OCI-LY7 (cell line): Measurements from ENCODE around the gene SIDT1. TPM values are rescaled to one million over a fixed set of nuclear protein-coding genes. Genes with fewer than 3 reads are reported as not detected.

Experiments used
- BruUV-seq: library from RNA; stranded (reverse); fragments of 400-500 nt; replicated peaks from 2 replicates; lab custom pipeline; 2021; lab: Mats Ljungman, UMichigan
- CTCF ChIA-PET: fragments of 300-600 bp; sonication (Branson Sonifier 250); formaldehyde crosslinking; loops from one replicate; lab custom pipeline; 2022; ENCODE audit warnings: antibody characterized with exemption; ENCODE audit not compliant: unreplicated experiment; lab: Charles Lee
- POLR2A ChIA-PET: fragments of 300-600 bp; sonication (Branson Sonifier 250); formaldehyde crosslinking; loops from one replicate; lab custom pipeline; 2022; ENCODE audit warnings: antibody characterized with exemption; lab: Charles Lee
- DNase-seq: peaks from one replicate; pipeline ENCODE4 v3.0.0-alpha.2; 2015; ENCODE audit warnings: low spot score
- H2AFZ ChIP-seq: fragments of 200-600 bp; sonication (generic), shearing (Covaris generic); 2 replicates; pipeline ENCODE4 v1.6.1; 2014; ENCODE audit warnings: mild to moderate bottlenecking, antibody characterized with exemption, low read length, moderate library complexity
- H3K27ac ChIP-seq: fragments of 200-600 bp; sonication (generic); 2 replicates; pipeline ENCODE4 v1.5.1; 2014; ENCODE audit warnings: mixed run types, low read depth, mild to moderate bottlenecking, moderate library complexity, low read length, inconsistent platforms; ENCODE audit not compliant: poor library complexity, severe bottlenecking
- H3K36me3 ChIP-seq: fragments of 200-600 bp; sonication (generic); 2 replicates; pipeline ENCODE4 v1.6.1; 2014; ENCODE audit warnings: mild to moderate bottlenecking, antibody characterized with exemption, low read length, moderate library complexity, mixed read lengths; ENCODE audit not compliant: insufficient read depth
- H3K4me1 ChIP-seq: fragments of 200-600 bp; sonication (generic); 2 replicates; pipeline ENCODE4 v1.5.1; 2014; ENCODE audit warnings: mild to moderate bottlenecking, low read length; ENCODE audit not compliant: insufficient read depth, poor library complexity, severe bottlenecking
- H3K4me2 ChIP-seq: fragments of 200-600 bp; sonication (generic); 2 replicates; pipeline ENCODE4 v1.6.1; 2014; ENCODE audit warnings: mild to moderate bottlenecking, low read length
- H3K4me3 ChIP-seq: fragments of 200-600 bp; sonication (generic); 2 replicates; pipeline ENCODE4 v1.5.1; 2014; ENCODE audit warnings: mild to moderate bottlenecking, low read depth, low read length; ENCODE audit not compliant: poor library complexity, severe bottlenecking
- H3K79me2 ChIP-seq: fragments of 200-600 bp; sonication (generic); 2 replicates; pipeline ENCODE4 v1.6.1; 2016; ENCODE audit warnings: low read depth, mild to moderate bottlenecking, low read length, moderate library complexity, mixed read lengths; ENCODE audit not compliant: insufficient read depth
- H3K9me2 ChIP-seq: fragments of 200-600 bp; sonication (generic); 2 replicates; pipeline ENCODE4 v1.6.1; 2016; ENCODE audit warnings: mild to moderate bottlenecking, low read length, mixed read lengths; ENCODE audit not compliant: insufficient read depth
- H3K9me3 ChIP-seq: fragments of 200-600 bp; sonication (generic); 2 replicates; pipeline ENCODE4 v1.6.1; 2014; ENCODE audit warnings: mild to moderate bottlenecking, mixed run types, low read length, mixed read lengths
- H4K20me1 ChIP-seq: fragments of 200-600 bp; sonication (generic); 2 replicates; pipeline ENCODE4 v1.6.1; 2014; ENCODE audit warnings: mild to moderate bottlenecking, antibody characterized with exemption, low read length, moderate library complexity, mixed read lengths; ENCODE audit not compliant: insufficient read depth
- CTCF ChIP-seq: fragments of 200-600 bp; sonication (generic); conservative IDR thresholded peaks from 2 replicates; pipeline ENCODE4 v1.5.1; 2014; ENCODE audit warnings: mild to moderate bottlenecking, antibody characterized with exemption, low read length, moderate library complexity, mixed read lengths
- EZH2phosphoT487 ChIP-seq: fragments of 200-600 bp; sonication (generic); IDR thresholded peaks from 2 replicates; pipeline ENCODE4 v1.6.1; 2018; ENCODE audit warnings: low read depth, borderline replicate concordance, mild to moderate bottlenecking, mixed run types, antibody characterized with exemption, low read length, moderate library complexity, mixed read lengths
- intact Hi-C: fragments of 100-400 bp; cut with micrococcal nuclease; formaldehyde crosslinking; loops from one replicate; pipeline ENCODE4 v1.10.0; 2022; ENCODE audit not compliant: unreplicated experiment
- total RNA-seq, 2 experiments: library from RNA; depleted of rRNA in 1 of 2; stranded (reverse); fragments of >200 nt in 1 of 2; shearing (Covaris generic) in 1 of 2; gene quantifications; 2 replicates each; pipeline ENCODE4 v1.2.3, GENCODE V29; 2014 to 2022

The SIDT1 gene
- total RNA-seq, 2 experiments from 2014 or later, result 7.3 to 10.3 TPM

GRCh38 chr3:113523241-113523640, 9.1 kb upstream of the SIDT1 start:
- Histone ChIP-seq H2AFZ (no peak overlapping the region), H3K27ac (no peak overlapping the region), H3K4me3 (no peak overlapping the region), H3K9me3 (no peaks in the 10 kb centered on the region), H3K9me2 (no peaks in the 10 kb centered on the region), H3K36me3 (no peaks in the 10 kb centered on the region), H4K20me1 (no peaks in the 10 kb centered on the region), H3K4me1 (no peaks in the 10 kb centered on the region), H3K4me2 (no peak overlapping the region), H3K79me2 (no peaks in the 10 kb centered on the region)
- CTCF ChIA-PET, result no interaction called here
- POLR2A ChIA-PET, result no interaction called here
- DNase-seq, result no peak
- no peak for TF ChIP-seq CTCF
- TF ChIP-seq EZH2phosphoT487, result no peak
- intact Hi-C loops, result no loop called here
- no TSS peak for BruUV-seq

- ChIA-PET POLR2A (interaction anchor here (1.2 to 1.9 kb wide), 2 partner anchors 18 to 19 kb away, joined by 4 to 11 read pairs; partner anchors contain the start of gene SPICE1), CTCF (no interaction called here)
- no TSS peak for BruUV-seq
- Histone ChIP-seq H3K4me1 (peaks cover 22% of the 10 kb centered on the region), H3K9me3 (no peaks in the 10 kb centered on the region), H3K27ac (peak overlapping the region; percentile 64), H3K4me3 (peak overlapping the region; percentile 74), H3K4me2 (peak overlapping the region; percentile 87), H3K79me2 (no peaks in the 10 kb centered on the region), H2AFZ (peak overlapping the region; percentile 96), H3K9me2 (no peaks in the 10 kb centered on the region), H4K20me1 (no peaks in the 10 kb centered on the region), H3K36me3 (no peaks in the 10 kb centered on the region)
- intact Hi-C loops, result loop anchor here (1.0 to 10.0 kb wide), 2 partner anchors 18 to 682 kb away; partner anchors contain the start of gene SPICE1
- TF ChIP-seq CTCF (peak; percentile 59), EZH2phosphoT487 (no peak)
- DNase-seq, result peak; percentile 67
Measured at GRCh38 chr3:113532698-113533533, 561 bp downstream of the SIDT1 start.
